Epidermal melanocyte (primary cell): Measurements from ENCODE around the gene ANKRD11.
"Not testable (repeated sequence)": the region's sequence is repeated elsewhere in the genome, so short reads cannot be mapped to it uniquely, and the experiment has no call there.

ENCODE experiments used
- DNase-seq: peaks from one replicate; pipeline ENCODE4 v3.0.0; 2011; ENCODE audit warnings: low spot score; ENCODE audit not compliant: insufficient read length

ANKRD11 gene

GRCh38 chr16:89269805-89270665, 220.3 kb downstream of the ANKRD11 start:
- no peak for DNase-seq

GRCh38 chr16:89268987-89269735, 221.2 kb downstream of the ANKRD11 start:
- DNase-seq = no peak

DNA sequence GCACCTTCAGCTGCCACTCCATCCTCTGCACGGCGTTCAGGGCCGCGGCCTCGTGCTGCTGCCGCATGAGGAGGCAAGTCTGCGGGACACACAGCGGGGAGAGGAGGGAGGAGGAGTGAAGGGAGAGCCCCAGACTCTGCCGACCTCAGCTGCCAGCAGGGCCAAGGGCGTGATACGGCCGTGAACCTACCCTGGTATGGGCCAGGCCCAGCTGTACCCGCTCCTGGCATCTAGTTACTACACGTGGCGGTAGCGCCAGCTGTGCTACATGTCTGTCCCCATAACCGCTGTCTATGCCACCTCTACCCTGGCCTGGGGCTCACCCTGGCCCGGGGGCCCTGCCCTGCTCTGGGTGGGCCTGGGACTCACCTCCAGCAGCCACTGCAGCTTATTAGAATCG, 221.8 kb downstream of the ANKRD11 start:
- no peak for DNase-seq

DNA sequence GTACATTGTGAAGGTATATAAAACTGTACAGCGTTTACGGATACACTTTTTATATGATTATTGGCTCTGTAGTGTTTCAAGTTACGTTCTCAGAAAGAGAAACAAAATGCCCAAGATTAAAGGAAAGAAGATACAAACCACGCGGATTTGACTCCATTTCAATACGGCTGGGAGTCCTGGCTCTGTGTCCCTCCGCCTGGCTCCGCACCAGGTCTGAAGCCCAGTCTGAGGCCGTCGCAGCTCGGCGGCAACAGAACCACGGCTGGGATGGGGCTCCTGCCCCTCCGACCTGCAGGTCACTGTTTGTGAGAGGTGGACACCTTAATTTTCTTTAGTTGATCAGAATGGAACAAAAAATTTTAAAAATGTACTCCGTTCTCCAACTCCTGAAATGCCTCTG, 222.6 kb downstream of the ANKRD11 start:
- DNase-seq = not testable (repeated sequence)

GRCh38 chr16:89266521-89267134, 223.7 kb downstream of the ANKRD11 start:
- no peak for DNase-seq

DNA sequence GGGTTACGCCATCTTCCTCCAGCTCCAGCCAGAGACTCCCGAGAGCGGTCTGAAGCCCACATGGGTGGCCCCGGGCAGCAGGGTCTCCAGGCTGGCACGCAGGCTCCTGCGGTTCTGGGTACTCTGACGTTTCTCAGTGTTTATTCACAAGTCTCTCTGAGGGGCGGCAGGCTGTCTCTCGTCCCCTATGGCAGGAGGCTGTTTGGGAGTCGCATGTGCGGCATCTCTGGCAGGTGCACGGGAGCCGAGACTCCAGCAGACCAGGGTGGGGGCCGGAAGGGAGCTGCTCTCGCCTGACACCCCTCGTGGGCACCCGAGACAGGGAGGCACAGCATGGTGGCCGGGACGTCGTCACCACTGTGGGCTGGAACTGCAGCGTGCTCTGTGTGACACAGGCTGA, 224.7 kb downstream of the ANKRD11 start:
- DNase-seq = no peak

GRCh38 chr16:89264800-89265550, 225.4 kb downstream of the ANKRD11 start:
- no peak for DNase-seq

DNA sequence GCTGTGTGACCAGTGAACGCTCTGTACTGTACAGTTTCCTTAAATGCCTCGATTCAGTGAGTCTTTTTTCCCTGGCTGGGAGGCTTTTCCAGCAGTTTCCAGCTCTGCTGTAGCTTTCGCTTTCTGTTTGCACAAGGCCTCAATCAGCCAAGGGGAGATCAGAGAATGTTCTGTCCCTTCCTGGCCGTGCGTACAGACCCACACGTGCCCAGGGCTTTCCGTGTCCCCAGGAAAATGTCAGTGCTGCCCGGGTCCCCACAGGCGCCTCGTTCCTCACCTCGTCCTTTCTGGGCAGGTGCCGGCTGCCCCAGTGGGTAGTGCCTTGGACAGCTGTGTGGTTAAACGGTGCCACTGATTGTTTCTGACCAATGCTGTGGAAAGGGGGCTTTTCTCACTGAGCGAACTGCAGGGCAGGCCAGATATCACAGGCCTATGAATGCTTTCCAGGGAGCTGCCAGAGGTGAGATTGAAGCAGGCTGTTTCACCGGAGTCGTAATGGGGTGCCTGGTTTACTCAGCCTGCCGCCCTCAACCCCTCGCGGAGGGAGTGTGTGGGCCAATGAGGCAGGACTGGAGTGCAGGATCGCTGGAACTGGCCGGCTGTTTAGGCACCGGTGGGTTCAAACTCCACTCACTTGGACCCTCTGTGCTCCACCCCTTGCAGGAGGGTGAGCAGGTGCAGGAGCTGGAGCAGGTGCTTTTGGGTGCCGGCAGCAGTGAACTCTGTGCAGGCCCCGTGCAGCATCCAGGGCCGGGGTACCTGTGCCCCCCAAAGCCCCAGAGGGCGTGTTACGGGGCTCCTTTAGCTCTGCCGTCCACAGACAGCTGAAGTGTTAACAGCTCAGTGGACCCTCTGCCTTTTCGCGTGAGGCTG, 228.4 kb downstream of the ANKRD11 start:
- DNase-seq = no peak

DNA sequence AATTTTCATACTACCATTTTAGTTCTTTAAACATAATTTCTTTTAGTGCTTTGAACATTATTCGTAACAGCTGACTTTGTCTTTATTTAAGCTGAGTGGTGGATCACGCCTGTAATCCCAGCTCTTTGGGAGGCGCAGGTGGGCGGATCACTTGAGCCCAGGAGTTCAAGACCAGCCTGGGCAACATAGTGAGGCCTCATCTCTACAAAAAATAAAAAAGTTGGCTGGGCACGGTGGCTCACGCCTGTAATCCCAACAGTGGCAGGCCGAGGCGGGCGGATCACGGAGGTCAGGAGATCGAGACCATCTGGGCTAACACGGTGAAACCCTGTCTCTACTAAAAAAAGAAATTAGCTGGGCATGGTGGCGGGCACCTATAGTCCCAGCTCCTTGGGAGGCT, 230.5 kb downstream of the ANKRD11 start:
- DNase-seq = not testable (repeated sequence)

DNA sequence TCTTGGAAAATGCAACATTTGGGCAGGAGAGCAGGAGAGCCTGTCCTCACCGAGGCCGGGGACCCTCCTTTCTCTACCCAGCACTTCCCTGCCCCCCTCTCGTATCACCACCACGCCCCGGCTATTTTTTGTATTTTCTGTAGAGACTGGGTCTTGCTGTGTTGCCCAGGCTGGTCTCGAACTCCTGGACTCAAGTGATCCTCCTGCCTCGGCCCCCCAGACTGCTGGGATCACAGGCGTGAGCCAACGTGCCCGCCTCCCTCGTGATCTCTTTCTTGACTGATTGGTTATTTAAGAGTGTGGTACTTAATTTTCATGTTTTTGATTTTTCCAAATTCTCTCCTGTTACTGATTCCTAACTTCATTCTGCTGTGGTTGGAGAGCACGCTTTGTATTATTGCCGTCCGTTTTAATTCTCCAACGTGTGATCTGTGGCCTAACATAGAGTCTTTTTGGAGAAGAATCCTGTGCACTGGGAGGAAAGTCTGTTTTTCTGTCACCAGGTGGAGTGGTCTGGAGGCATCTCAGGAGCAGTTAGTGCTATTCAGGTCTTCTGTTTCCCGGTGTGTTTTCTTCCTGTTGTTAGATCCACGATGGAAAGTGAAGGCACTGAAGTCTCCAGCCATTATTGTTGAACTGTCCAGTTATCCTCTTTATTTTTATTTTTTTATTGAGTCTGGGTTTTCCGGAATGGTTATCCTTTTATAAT, 232.4 kb downstream of the ANKRD11 start:
- DNase-seq = no peak

DNA sequence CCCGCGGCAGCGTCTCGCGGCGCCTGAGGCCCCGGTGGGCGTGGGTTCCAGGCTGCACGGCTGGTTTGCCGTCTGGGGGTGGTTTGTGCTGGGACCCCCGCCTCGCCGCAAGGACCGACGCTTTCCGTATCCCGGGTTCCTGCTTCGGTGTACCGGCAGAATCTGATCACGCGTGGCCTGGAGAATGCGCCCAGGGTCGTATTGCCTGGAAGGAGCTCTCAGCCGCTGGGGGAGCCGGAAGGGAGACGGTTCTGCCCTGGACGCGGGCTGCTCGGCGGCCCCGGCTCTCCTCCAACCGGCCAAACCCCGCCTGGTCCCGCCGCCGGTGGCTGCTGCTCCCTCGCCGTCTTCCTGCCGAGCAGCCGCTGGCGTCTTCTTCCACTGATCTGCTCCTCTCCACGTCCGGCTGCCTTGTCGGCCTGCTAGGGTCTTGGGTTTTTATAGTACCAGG, 233.1 kb downstream of the ANKRD11 start:
- no peak for DNase-seq

- peak; percentile 66 for DNase-seq
These were observed 233.6 kb downstream of the ANKRD11 start for GRCh38 chr16:89256651-89257254.

DNA sequence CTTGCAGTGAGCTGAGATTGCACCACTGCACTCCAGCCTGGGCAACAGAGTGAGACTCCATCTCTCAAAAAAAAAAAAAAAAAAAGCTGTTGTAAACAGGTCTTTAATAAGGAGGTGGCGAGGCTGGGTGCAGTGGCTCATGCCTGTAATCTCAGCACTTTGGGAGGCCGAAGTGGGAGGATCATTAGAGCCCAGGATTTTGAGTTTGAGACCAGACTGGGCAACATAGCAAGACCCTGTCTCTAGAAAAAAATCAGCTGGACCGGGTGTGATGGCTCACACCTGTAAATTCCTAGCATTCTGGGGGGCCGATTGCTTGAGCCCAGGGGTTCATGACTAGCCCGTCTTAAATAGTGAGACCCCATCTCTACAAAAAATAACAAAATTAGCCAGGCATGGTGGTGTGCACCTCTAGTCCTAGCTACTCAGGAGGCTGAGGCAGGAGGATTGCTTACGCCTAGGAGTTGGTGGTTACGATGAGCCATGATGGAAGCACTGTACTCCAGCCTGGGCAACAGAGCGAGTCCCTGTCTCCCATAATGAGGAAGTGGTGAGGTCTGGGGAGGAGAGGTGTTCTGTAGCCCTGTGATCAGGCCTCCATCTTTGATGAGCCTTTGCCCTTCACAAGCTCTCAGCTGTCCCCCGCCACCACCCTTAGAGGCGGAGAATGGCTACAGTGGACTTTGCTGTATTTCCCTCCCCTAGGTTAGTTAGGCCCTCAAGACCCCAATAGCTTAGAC, 236.6 kb downstream of the ANKRD11 start:
- no peak for DNase-seq

DNA sequence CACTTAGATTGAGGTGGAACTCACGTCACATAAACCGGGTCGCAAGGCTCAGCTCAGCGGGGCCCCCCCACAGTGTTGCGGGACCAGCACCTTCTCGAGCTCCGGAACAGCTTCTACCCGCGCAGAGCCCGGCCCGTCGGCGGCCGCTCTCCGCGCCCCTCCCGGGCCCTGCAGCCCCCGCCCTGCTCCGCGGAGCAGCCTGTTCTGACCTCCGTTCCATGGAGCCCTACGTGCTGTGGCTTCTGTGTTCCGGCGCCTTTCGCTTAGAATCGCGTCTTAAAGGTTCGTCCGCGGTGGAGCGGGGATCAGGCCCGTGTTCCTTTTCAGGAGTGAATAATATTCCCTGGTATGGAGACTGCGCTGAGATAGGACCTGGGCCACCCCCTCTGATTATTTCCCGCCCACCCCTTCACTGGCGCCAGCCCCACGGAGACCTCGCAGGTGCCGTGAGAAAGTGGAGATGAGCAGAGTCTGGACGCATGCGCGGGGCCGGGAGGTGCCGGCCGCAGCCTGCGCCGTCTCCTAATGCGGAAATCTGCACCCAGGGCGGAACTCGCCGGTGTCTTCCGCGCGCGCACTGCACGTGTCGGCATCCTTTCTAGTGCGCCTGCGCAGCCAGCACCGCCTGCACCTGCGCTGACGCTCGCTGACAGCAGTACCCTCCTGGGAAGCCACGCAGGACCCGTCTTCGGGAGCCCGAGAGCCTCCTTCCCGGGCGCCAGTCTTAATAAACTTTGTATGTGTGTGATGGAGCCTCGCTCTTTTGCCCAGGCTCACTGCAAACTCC, 242.0 kb downstream of the ANKRD11 start:
- DNase-seq = no peak

DNA sequence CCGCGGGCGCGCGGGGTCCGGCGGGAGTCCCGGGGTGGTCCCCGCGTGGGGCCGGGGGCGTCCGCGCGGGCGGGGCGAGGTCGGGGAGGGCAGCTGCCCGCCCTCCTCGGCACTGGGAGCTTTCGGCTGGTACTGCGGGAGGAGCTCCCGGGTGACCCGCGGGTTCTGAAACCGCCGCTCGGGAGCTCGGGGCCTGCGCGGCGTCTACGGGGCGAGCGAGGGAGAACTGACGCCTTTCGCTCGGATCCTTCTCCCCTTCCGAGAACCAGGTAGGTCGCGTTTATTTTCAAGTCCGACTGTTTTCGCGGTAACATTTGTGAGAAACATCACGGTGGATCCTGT, 242.7 kb downstream of the ANKRD11 start:
- DNase-seq = not testable (repeated sequence)

GRCh38 chr16:89246903-89247733, 243.2 kb downstream of the ANKRD11 start:
- peak; percentile 94 for DNase-seq

GRCh38 chr16:89246383-89246902, 243.9 kb downstream of the ANKRD11 start:
- DNase-seq = no peak
